GM18520 (cell line): ENCODE results near the gene MEI1.
"Not testable (repeated sequence)": the region's sequence is repeated elsewhere in the genome, so short reads cannot be mapped to it uniquely, and the experiment has no call there.

ENCODE experiments used
- ATAC-seq: cut with Tn5 transposase; IDR thresholded peaks from one replicate; pipeline ENCODE4 v1.9.1; 2021; ENCODE audit not compliant: unreplicated experiment

MEI1 gene

DNA sequence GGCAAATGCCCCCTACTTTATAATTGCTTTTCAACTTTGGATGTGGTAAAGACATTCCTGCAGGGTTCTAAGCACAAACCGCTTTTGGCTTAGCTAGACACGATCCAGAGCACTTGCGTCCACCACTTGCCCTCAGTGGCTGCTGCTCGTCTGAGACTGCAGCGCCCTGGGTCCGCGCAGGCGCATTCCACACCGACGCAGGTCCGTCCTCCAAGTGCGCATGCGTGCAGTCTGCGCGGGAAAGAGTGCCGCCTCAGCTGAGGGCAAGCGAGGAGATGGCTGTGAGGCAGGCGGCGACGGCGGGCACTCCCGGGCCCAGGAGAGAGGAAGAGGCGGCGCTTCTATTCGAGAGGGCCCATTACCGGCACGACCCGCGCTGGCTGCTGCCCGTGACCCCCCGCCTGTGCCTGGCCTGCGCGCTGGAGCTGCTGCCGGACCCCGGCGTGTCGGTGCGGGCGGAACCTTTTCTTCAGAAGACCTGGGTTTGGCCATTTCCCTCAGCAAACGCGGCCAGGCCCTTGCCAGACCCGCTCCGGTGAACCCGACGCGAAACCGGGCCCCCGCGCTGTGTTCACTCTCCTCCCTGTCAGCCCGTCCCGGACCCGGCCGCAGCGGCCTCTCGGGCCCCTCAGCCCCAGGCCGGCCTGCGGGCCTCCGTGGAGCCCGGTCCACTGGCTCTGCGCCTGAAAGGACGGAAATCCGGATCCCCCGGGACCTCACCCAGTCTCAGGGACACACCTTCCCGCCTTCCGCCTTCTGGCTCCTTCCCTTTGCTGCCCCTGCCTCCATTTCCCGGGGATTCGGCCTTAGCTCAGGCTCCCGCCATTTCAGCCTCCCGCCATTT is at the start of gene MEI1:
Gene MEI1 (plus strand): TSS at position 240 of the 844 bp plus-strand sequence. CDS start 36 bp downstream, at position 276.
- no peak for ATAC-seq

GRCh38 chr22:41650229-41650628 is 49.1 kb upstream of the MEI1 start:
- ATAC-seq = no peak

- ATAC-seq = no peak
These were observed 48.5 kb upstream of the MEI1 start for GRCh38 chr22:41650821-41651220.

- ATAC-seq = no peak
These were observed 45.0 kb upstream of the MEI1 start for GRCh38 chr22:41654322-41654721.

- ATAC-seq = no peak
These were observed 42.7 kb upstream of the MEI1 start for GRCh38 chr22:41656556-41656955.

- no peak for ATAC-seq
These were observed 41.6 kb upstream of the MEI1 start for GRCh38 chr22:41657709-41658108.

GRCh38 chr22:41658869-41659268 is 40.4 kb upstream of the MEI1 start:
- no peak for ATAC-seq

- no peak for ATAC-seq
These were observed 39.4 kb upstream of the MEI1 start for GRCh38 chr22:41659941-41660340.

DNA sequence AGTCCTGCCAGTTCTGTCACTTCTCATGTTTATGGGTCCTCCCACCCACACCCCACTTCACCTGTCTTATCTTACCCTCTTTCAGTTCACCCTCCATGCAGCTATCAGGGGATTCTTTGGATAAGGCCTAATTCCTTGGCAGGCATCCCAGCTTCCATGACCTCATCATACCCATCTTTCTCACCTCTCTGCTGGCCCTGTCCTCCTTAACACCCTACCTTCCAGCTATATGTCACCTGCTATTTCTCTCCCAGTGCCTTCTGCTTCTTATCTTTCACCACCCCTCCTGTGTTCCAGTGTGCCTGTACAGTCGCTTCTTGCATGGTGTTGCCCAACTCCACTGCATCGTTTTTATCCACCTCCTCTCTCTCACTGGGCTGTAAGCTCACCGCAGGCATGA is 38.9 kb upstream of the MEI1 start:
- no peak for ATAC-seq

DNA sequence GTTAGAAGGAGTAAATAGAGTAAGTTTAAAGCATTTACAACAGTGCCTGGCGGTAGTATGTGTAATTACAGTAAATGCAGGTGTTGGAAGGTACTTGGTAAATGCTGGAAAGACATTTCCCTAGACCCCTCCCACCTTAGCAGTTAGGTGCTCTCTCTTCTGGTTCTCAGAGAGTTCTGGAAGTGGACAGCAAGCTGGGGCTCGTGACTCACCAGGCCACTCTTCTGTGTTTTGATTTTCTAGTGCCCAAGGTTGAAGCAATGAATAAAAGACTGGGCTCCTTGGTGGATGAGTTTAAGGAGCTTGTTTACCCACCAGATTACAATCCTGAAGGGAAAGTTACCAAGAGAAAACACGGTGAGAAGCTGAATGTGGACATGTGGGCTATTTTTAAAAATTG is 38.2 kb upstream of the MEI1 start:
- ATAC-seq = no peak

DNA sequence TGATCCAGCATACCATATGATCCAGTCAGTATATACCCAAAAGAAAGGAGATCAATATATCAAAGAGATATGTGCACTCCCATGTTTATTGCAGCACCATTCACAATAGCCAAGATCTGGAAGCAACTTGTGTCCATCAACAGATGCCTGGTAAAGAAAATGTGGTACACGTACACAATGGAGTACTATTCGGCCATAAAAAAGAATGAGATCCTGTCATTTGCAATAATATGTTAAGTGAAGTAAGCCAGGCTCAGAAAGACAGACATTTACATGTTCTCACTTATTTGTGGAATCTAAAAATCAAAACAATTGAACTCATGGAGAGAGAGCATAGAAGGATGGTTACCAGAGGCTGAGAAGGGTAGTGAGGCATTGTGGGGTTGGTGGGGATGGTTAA is 37.6 kb upstream of the MEI1 start:
- ATAC-seq = no peak

DNA sequence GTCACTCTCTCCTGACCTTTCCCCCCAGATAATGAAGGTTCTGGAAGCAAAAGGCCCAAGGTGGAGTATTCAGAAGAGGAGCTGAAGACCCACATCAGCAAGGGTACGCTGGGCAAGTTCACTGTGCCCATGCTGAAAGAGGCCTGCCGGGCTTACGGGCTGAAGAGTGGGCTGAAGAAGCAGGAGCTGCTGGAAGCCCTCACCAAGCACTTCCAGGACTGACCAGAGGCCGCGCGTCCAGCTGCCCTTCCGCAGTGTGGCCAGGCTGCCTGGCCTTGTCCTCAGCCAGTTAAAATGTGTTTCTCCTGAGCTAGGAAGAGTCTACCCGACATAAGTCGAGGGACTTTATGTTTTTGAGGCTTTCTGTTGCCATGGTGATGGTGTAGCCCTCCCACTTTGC is 35.7 kb upstream of the MEI1 start:
- not testable (repeated sequence) for ATAC-seq

DNA sequence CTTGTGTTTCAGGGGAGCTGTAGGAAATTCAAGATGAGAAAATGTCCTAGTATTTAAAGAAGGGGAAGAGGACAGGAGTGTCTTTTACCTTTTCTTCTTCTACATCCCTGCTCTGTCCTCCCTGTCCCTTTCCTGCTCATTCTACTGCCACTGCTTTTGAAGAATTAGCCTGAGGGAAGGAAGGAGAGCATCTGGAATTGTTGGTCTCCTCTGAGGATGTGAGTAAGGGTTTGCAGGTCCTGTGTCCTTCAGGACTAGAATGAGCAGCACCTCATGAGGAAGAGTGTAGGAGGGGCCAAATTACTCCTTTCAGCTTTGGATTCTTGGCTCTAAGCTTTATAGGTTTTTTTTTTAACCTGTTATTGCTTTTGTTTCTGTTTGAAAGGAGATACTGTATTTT is 34.8 kb upstream of the MEI1 start:
- ATAC-seq = no peak

GRCh38 chr22:41664951-41665350 is 34.4 kb upstream of the MEI1 start:
- no peak for ATAC-seq

DNA sequence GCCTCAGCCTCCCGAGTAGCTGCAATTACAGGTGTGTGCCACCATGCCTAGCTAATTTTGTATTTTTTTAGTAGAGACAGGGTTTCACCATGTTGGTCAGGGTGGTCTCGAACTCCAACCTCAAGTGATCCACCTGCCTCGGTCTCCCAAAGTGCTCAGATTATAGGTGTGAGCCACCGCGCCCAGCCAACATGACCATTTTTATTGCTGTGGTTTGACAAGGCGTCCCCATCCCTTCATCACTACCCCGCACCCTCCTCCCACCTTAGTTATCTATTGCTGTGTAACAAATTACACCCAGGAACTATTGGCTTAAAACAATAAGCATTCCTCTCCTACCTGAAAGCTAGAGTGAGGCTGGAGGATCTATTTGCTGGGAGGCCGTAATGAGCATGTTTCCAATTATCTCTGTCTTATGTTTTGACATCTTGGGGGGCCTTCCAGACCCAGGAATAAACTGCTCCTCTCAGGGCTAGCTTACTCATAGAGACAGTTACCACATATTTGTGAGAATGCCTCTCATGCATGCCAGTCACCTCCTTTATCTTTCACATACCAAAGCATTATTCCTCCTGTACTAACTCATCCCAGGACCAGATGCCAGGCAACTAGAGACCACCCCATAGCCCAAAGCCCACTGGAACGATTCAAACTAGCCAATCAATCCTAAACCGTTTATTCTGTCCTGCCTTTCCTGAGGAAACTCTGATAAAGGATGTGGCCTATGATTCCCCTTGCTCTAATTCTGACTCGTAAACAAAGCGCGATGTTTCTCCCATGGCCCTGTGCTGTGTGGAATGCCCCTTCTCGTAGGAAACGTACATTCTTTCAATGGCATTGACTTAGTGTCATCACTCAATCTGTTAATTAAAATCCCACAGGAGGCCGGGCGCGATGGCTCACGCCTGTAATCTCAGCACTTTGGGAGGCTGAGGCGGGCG is 30.1 kb upstream of the MEI1 start:
- no peak for ATAC-seq

DNA sequence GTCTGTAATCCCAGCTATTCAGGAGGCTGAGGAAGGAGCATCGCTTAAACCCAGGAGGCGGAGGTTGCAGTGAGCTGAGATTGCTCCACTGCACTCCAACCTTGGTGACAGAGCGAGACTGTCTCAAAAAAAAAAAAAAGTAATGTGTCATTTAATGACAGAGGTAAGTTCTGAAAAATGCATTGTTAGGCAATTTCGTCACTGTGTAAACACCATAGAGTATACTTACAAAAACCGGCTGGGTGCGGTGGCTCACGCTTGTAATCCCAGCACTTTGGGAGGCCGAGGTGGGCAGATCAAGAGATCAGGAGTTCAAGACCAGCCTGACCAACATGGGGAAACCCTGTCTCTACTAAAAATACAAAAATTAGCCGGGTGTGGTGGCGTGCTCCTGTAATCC is 27.2 kb upstream of the MEI1 start:
- ATAC-seq = not testable (repeated sequence)

DNA sequence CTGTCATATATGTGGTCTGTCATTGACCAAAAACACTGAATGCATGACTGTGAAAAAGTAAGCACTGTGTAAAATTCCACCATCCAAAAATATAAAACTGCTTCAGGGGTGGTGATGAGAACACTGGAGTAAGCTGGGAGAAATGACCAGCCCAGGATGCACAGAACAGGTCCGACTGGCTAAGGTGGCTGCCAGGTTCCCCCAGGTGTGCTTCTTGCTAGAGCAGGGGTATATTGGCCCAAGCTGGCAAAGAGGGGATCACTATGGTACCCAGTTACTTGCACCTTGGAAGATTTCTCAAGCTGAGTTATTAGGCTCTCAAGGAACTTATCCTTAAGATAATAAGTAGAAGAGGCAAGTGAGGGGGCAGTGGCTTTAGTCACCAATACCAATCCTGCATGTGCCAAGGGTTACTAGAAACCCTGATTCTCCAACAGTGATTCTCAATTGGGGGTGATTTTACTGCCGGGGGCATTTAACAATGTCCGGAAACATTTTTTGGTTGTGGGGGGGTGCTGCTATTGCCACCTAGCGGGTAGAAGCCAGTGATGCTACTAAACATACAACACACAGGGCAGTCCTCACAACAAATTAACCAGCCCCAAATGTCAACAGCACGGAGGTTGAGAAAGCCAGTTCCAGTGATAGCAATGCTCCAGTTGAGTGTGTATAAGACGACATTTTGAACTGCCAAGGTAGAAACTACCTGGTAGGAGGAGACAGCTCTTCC is 26.4 kb upstream of the MEI1 start:
- no peak for ATAC-seq

DNA sequence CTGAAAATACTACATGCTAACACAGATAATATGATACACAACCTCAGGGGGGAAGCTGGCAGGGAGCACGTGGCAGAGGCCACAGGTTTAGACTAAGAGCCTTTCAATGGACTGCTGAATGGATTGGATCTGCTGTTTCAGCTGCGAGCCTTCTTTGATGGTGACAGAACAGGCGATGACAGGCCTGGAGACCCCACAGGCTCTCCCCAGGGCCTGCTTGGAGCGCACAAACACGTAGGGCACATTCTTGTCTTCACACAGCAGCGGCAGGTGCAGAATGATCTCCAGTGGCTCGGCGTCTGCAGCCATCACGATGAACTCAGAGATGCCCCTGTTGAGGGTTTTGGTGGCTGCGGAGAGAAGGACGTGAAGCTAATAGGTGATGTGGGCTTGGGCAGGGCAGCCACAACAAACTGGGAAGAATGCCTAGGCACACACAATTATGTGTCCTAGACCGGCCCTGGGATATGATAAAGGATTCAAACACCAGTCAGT is 24.4 kb upstream of the MEI1 start:
- no peak for ATAC-seq

GRCh38 chr22:41676134-41676533 is 23.2 kb upstream of the MEI1 start:
- no peak for ATAC-seq

- ATAC-seq = no peak
These were observed 17.7 kb upstream of the MEI1 start for GRCh38 chr22:41681616-41682015.
